Mucosa of stomach (tissue), 1 donor: Measurements from ENCODE around the gene ZNF324.
"Not testable (repeated sequence)": the region's sequence is repeated elsewhere in the genome, so short reads cannot be mapped to it uniquely, and the experiment has no call there.

ENCODE experiments used
- H3K27me3 ChIP-seq: one replicate; pipeline ENCODE4 v1.7.0; 2013; ENCODE audit warnings: mild to moderate bottlenecking, low read length; ENCODE audit not compliant: control insufficient read depth, insufficient read depth
- H3K36me3 ChIP-seq: one replicate; pipeline ENCODE4 v1.7.0; 2013; ENCODE audit warnings: low read length; ENCODE audit not compliant: control insufficient read depth, insufficient read depth
- H3K4me1 ChIP-seq: one replicate; pipeline ENCODE4 v1.7.0; 2013; ENCODE audit warnings: mild to moderate bottlenecking, low read length; ENCODE audit not compliant: control insufficient read depth, insufficient read depth
- H3K4me3 ChIP-seq: one replicate; pipeline ENCODE4 v1.7.0; 2013; ENCODE audit warnings: low read length
- H3K9ac ChIP-seq: one replicate; pipeline ENCODE4 v1.7.0; 2013; ENCODE audit warnings: mild to moderate bottlenecking, low read length, moderate library complexity
- H3K9me3 ChIP-seq: one replicate; pipeline ENCODE4 v1.7.0; 2013; ENCODE audit warnings: mild to moderate bottlenecking, low read length, moderate library complexity; ENCODE audit not compliant: control insufficient read depth
- donor health status: Pancreatic carcinoma.

Gene ZNF324

DNA sequence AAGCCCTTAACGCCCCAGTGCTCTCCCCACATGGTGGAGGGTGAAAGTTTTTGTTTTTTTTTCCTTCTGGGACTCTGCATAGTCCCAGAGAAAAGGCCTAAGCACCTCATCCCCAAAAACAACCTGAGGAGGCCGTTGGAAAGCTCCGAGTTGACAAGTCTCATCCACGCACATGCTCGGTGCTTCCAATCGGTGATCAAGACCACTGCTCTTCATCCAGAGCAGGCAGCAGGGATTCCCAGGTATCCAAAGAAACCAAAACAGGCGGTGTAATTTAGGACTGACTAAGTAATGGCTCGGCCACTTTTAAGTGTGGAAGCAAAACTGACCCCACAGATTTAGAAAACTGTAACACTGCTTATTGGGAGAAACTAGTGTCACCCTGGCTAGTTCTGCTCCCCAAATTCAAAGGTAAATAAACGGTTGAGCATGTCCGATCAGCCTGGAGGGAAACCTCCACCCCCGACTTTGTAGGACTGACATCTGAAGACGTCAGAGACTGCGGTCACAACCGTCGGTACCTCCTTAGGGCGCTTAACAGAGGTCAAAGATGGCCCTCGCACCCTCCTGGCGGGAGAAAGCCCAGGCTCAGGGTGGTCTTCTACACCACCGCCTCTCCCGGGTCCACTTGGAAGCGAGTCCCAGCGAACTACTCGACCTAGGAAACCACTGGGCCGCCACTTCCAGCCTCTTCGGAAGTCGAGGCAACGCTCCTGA is 8.3 kb downstream of the ZNF324 start:
- Histone ChIP-seq H3K4me3 (peak overlapping the region; percentile 83), H3K27me3 (no peaks in the 10 kb centered on the region), H3K36me3 (no peaks in the 10 kb centered on the region), H3K4me1 (peaks cover 11% of the 10 kb centered on the region), H3K9ac (peak overlapping the region; percentile 75), H3K9me3 (no peaks in the 10 kb centered on the region)

DNA sequence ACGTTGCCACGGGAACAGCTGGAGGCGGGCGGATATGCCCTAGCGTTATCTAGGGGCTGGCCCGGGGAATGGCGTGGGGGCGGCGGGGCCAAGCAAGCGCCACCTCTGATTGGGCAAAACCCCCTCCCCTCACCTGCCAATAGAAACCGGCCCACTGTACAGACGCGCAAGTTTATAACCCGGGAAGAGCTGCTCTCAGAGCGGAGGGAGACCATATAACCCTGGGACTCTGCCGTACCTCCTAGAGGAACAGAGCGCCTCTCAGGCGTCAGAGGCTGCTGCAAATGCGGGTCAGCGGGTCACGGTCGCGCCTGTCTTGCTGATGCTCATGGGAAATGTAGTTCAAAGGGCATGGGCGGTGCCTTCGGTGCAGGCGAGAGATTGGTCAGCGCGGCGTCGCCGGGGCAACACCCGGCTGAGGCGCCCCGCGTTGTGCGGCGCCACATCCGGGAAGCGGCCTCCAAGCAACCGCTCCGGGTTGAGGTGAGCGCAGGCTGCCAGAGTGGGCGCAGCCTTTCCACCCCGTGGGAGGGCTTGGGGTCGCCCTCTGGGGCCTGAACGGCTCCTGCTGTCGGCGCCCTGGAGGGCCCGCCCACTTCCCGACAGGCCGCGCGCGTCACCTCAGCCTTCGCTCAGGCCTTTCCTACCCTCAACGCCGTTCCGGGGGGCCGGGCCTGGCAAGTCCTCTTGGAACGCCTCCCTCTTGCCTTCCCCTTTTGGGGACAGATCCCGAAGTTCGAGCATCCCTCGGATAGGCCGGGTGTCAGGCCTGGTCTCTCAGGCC is 9.0 kb downstream of the ZNF324 start, which contains the start of gene ZNF446:
Gene ZNF446 (plus strand): TSS at position 639 of the 784 bp plus-strand sequence. CDS start 867 bp downstream, outside the sequence.
- H3K4me1 ChIP-seq: peaks cover 11% of the 10 kb centered on the region
- H3K9me3 ChIP-seq: no peaks in the 10 kb centered on the region
- H3K9ac ChIP-seq: peak within 1 kb of the TSS; percentile 75
- H3K36me3 ChIP-seq: no peaks in the 10 kb centered on the region
- H3K27me3 ChIP-seq: no peaks in the 10 kb centered on the region
- peak within 1 kb of the TSS; percentile 83 for H3K4me3 ChIP-seq

- Histone ChIP-seq H3K27me3 (no peaks in the 10 kb centered on the region), H3K9ac (peak overlapping the region; percentile 75), H3K9me3 (no peaks in the 10 kb centered on the region), H3K36me3 (no peaks in the 10 kb centered on the region), H3K4me1 (peaks cover 11% of the 10 kb centered on the region), H3K4me3 (peak overlapping the region; percentile 83)
Observed at GRCh38 chr19:58476498-58477015, 9.7 kb downstream of the ZNF324 start.

GRCh38 chr19:58477130-58477529 is 10.2 kb downstream of the ZNF324 start:
- no peak overlapping the region for H3K4me3 ChIP-seq
- peak overlapping the region; percentile 75 for H3K9ac ChIP-seq
- no peaks in the 10 kb centered on the region for H3K27me3 ChIP-seq
- H3K4me1 ChIP-seq: peaks cover 11% of the 10 kb centered on the region
- no peaks in the 10 kb centered on the region for H3K36me3 ChIP-seq
- no peaks in the 10 kb centered on the region for H3K9me3 ChIP-seq

DNA sequence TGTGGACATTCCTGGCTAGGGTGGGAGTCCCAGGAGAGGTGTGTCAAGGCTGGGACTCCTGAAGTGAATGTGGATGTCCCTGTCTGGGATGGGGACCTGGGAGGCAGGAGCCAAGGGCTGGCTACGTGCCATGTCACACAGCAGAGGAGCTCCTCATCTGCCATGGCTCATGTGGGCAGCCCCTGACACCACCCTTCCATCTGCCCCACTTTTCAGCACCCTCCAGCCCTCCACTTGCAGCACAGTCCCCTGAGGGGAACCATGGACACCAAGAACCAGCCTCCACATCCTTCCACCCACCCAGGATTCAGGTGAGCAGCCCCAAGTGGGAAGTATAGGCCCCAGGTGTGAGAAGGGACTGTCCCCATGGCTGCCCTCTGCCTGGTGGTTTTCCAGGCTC is 11.0 kb downstream of the ZNF324 start:
- Histone ChIP-seq H3K9me3 (no peaks in the 10 kb centered on the region), H3K36me3 (no peaks in the 10 kb centered on the region), H3K4me1 (peaks cover 11% of the 10 kb centered on the region), H3K27me3 (no peaks in the 10 kb centered on the region), H3K9ac (no peak overlapping the region), H3K4me3 (no peak overlapping the region)

GRCh38 chr19:58479303-58479702 is 12.4 kb downstream of the ZNF324 start:
- H3K36me3 ChIP-seq: no peaks in the 10 kb centered on the region
- no peak overlapping the region for H3K9ac ChIP-seq
- H3K4me1 ChIP-seq: peaks cover 11% of the 10 kb centered on the region
- H3K4me3 ChIP-seq: no peak overlapping the region
- no peaks in the 10 kb centered on the region for H3K27me3 ChIP-seq
- H3K9me3 ChIP-seq: no peaks in the 10 kb centered on the region

- Histone ChIP-seq H3K4me1 (peaks cover 11% of the 10 kb centered on the region), H3K4me3 (no peak overlapping the region), H3K9me3 (no peaks in the 10 kb centered on the region), H3K9ac (no peak overlapping the region), H3K36me3 (no peaks in the 10 kb centered on the region), H3K27me3 (no peaks in the 10 kb centered on the region)
Observed at GRCh38 chr19:58479736-58480480, 13.0 kb downstream of the ZNF324 start.

- no peak overlapping the region for H3K9ac ChIP-seq
- H3K4me3 ChIP-seq: no peak overlapping the region
Observed at GRCh38 chr19:58480481-58480830, 13.6 kb downstream of the ZNF324 start.

GRCh38 chr19:58480831-58481230 is 14.0 kb downstream of the ZNF324 start:
- no peaks in the 10 kb centered on the region for H3K9me3 ChIP-seq
- H3K36me3 ChIP-seq: no peaks in the 10 kb centered on the region
- no peaks in the 10 kb centered on the region for H3K27me3 ChIP-seq
- peaks cover 11% of the 10 kb centered on the region for H3K4me1 ChIP-seq
- H3K4me3 ChIP-seq: no peak overlapping the region
- no peak overlapping the region for H3K9ac ChIP-seq

More at GRCh38 chr19:58480481-58480830, 13.6 kb downstream of the ZNF324 start:
- H3K9me3 ChIP-seq: no peaks in the 10 kb centered on the region
- H3K36me3 ChIP-seq: no peaks in the 10 kb centered on the region
- H3K4me1 ChIP-seq: peaks cover 11% of the 10 kb centered on the region
- H3K27me3 ChIP-seq: no peaks in the 10 kb centered on the region

DNA sequence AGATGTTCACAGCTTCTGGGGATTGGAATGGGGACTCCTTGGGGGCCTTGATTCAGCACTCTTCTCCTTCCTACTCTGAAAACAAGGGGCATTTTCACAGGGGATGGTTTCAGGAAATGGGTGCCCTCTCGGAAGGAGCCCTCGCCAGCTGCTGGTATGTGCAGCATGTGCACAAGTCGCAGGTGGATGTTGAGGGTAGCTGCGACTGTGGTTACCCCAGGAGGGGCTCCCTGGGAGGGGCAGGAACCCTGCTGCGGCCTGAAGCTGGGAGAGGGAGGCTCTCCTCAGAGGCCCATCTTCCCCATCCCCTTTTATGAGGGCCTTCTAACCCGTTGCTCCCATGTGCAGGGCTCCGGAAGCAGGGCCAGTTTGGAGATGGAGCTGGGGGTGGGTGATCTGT is 15.5 kb downstream of the ZNF324 start:
- Histone ChIP-seq H3K9me3 (no peaks in the 10 kb centered on the region), H3K36me3 (no peaks in the 10 kb centered on the region), H3K27me3 (no peaks in the 10 kb centered on the region), H3K4me1 (peaks cover under 1% of the 10 kb centered on the region), H3K4me3 (no peak overlapping the region), H3K9ac (no peak overlapping the region)

- no peaks in the 10 kb centered on the region for H3K4me1 ChIP-seq
- H3K27me3 ChIP-seq: no peaks in the 10 kb centered on the region
- no peaks in the 10 kb centered on the region for H3K36me3 ChIP-seq
- no peaks in the 10 kb centered on the region for H3K9me3 ChIP-seq
- no peak overlapping the region for H3K4me3 ChIP-seq
- no peak overlapping the region for H3K9ac ChIP-seq
Observed at GRCh38 chr19:58483776-58484175, 16.9 kb downstream of the ZNF324 start.

- not testable (repeated sequence) for H3K27me3 ChIP-seq, H3K4me1 ChIP-seq, H3K9me3 ChIP-seq, H3K4me3 ChIP-seq, H3K9ac ChIP-seq, H3K36me3 ChIP-seq
Observed at GRCh38 chr19:58484349-58484748, 17.5 kb downstream of the ZNF324 start.
